Muscle layer of duodenum (tissue), 2 donors: ENCODE measurements around the gene KCTD4.
"Not testable (repeated sequence)": the region's sequence is repeated elsewhere in the genome, so short reads cannot be mapped to it uniquely, and the experiment has no call there.

Experiments
- H3K27ac ChIP-seq: one replicate; pipeline ENCODE4 v1.7.0; 2013; ENCODE audit warnings: mild to moderate bottlenecking, low read length
- H3K27me3 ChIP-seq: one replicate; pipeline ENCODE4 v1.7.0; 2013; ENCODE audit warnings: low read depth, mild to moderate bottlenecking, control low read depth, low read length
- H3K36me3 ChIP-seq, 2 donors: one replicate each; pipeline ENCODE4 v1.7.0; 2013; ENCODE audit warnings: low read length in 2 of 2, control low read depth in 1 of 2, mild to moderate bottlenecking in 1 of 2; ENCODE audit not compliant: insufficient read depth in 2 of 2, control insufficient read depth in 1 of 2
- H3K4me1 ChIP-seq, 2 donors: one replicate each; pipeline ENCODE4 v1.7.0; 2013; ENCODE audit warnings: low read length in 2 of 2, mild to moderate bottlenecking in 2 of 2, control low read depth in 1 of 2, moderate library complexity in 1 of 2; ENCODE audit not compliant: insufficient read depth in 2 of 2, control insufficient read depth in 1 of 2
- H3K4me3 ChIP-seq, 2 donors: one replicate each; pipeline ENCODE4 v1.7.0; 2013; ENCODE audit warnings: low read length in 2 of 2, low read depth in 1 of 2, mild to moderate bottlenecking in 1 of 2
- H3K9me3 ChIP-seq, 2 donors: one replicate each; pipeline ENCODE4 v1.7.0; 2013; ENCODE audit warnings: low read length in 2 of 2, control low read depth in 1 of 2, mild to moderate bottlenecking in 1 of 2; ENCODE audit not compliant: control insufficient read depth in 1 of 2
- donor health status: healthy.

Gene KCTD4

GRCh38 chr13:45200701-45201232 lies at the start of gene KCTD4:
KCTD4 (minus strand) TSS chr13:45201045; CDS start chr13:45194567, 6,478 bp downstream.
- Histone ChIP-seq H3K4me1 (peaks cover 0 to 5% of the 10 kb centered on the region in 2 donors), H3K36me3 (no peaks in the 10 kb centered on the region), H3K4me3 (no peak within 1 kb of the TSS), H3K27me3 (no peaks in the 10 kb centered on the region), H3K27ac (no peak within 1 kb of the TSS), H3K9me3 (no peaks in the 10 kb centered on the region)

GRCh38 chr13:45249662-45250061 lies 48.8 kb upstream of the KCTD4 start:
- peaks cover 0 to 4% of the 10 kb centered on the region in 2 donors for H3K36me3 ChIP-seq
- H3K4me3 ChIP-seq: no peak overlapping the region
- H3K9me3 ChIP-seq: no peaks in the 10 kb centered on the region
- H3K27me3 ChIP-seq: no peaks in the 10 kb centered on the region
- H3K27ac ChIP-seq: no peak overlapping the region
- peaks cover 0 to 3% of the 10 kb centered on the region in 2 donors for H3K4me1 ChIP-seq

GRCh38 chr13:45244736-45245135 lies 43.9 kb upstream of the KCTD4 start:
- H3K27ac ChIP-seq, H3K9me3 ChIP-seq, H3K36me3 ChIP-seq, H3K27me3 ChIP-seq, H3K4me3 ChIP-seq: not testable (repeated sequence)
- H3K4me1 ChIP-seq: peaks cover 0 to 13% of the 10 kb centered on the region in 2 donors

- H3K36me3 ChIP-seq: no peaks in the 10 kb centered on the region
- no peaks in the 10 kb centered on the region for H3K27me3 ChIP-seq
- peaks cover 0 to 13% of the 10 kb centered on the region in 2 donors for H3K4me1 ChIP-seq
- no peaks in the 10 kb centered on the region for H3K9me3 ChIP-seq
- no peak overlapping the region for H3K4me3 ChIP-seq
- H3K27ac ChIP-seq: no peak overlapping the region
These were observed 42.2 kb upstream of the KCTD4 start for GRCh38 chr13:45243077-45243476.

GRCh38 chr13:45242524-45242923 lies 41.7 kb upstream of the KCTD4 start:
- no peaks in the 10 kb centered on the region for H3K27me3 ChIP-seq
- no peaks in the 10 kb centered on the region for H3K9me3 ChIP-seq
- no peaks in the 10 kb centered on the region for H3K36me3 ChIP-seq
- peak overlapping the region; percentile 2 for H3K27ac ChIP-seq
- peaks cover 0 to 13% of the 10 kb centered on the region in 2 donors for H3K4me1 ChIP-seq
- H3K4me3 ChIP-seq: no peak overlapping the region

GRCh38 chr13:45242070-45242469 lies 41.2 kb upstream of the KCTD4 start:
- Histone ChIP-seq H3K4me3 (no peak overlapping the region), H3K27ac (peak overlapping the region; percentile 57)

GRCh38 chr13:45240143-45240542 lies 39.3 kb upstream of the KCTD4 start:
- Histone ChIP-seq H3K4me1 (peaks cover 0 to 13% of the 10 kb centered on the region in 2 donors), H3K27me3 (no peaks in the 10 kb centered on the region), H3K36me3 (no peaks in the 10 kb centered on the region), H3K4me3 (no peak overlapping the region), H3K27ac (no peak overlapping the region), H3K9me3 (no peaks in the 10 kb centered on the region)

More at GRCh38 chr13:45242070-45242469, 41.2 kb upstream of the KCTD4 start:
- Histone ChIP-seq H3K4me1 (peaks cover 0 to 13% of the 10 kb centered on the region in 2 donors), H3K27me3 (no peaks in the 10 kb centered on the region), H3K36me3 (no peaks in the 10 kb centered on the region), H3K9me3 (no peaks in the 10 kb centered on the region)

GRCh38 chr13:45238945-45239795 lies 38.3 kb upstream of the KCTD4 start:
- Histone ChIP-seq H3K4me1 (peaks cover 0 to 13% of the 10 kb centered on the region in 2 donors), H3K27ac (no peak overlapping the region)

GRCh38 chr13:45232591-45232990 lies 31.7 kb upstream of the KCTD4 start:
- H3K4me1 ChIP-seq: peaks cover 0 to 10% of the 10 kb centered on the region in 2 donors
- no peak overlapping the region for H3K4me3 ChIP-seq
- H3K27ac ChIP-seq: no peak overlapping the region
- H3K36me3 ChIP-seq: no peaks in the 10 kb centered on the region
- no peaks in the 10 kb centered on the region for H3K9me3 ChIP-seq
- no peaks in the 10 kb centered on the region for H3K27me3 ChIP-seq

More at GRCh38 chr13:45238945-45239795, 38.3 kb upstream of the KCTD4 start:
- Histone ChIP-seq H3K4me3 (no peak overlapping the region), H3K9me3 (no peaks in the 10 kb centered on the region), H3K36me3 (no peaks in the 10 kb centered on the region), H3K27me3 (no peaks in the 10 kb centered on the region)

GRCh38 chr13:45231722-45232121 lies 30.9 kb upstream of the KCTD4 start:
- Histone ChIP-seq H3K27ac (peak overlapping the region; percentile 14), H3K4me3 (no peak overlapping the region), H3K9me3 (no peaks in the 10 kb centered on the region), H3K36me3 (no peaks in the 10 kb centered on the region), H3K27me3 (no peaks in the 10 kb centered on the region), H3K4me1 (peaks cover 0 to 10% of the 10 kb centered on the region in 2 donors)

- H3K9me3 ChIP-seq: no peaks in the 10 kb centered on the region
- H3K27ac ChIP-seq: peak overlapping the region; percentile 14
- no peaks in the 10 kb centered on the region for H3K27me3 ChIP-seq
- H3K36me3 ChIP-seq: no peaks in the 10 kb centered on the region
- peaks cover 0 to 10% of the 10 kb centered on the region in 2 donors for H3K4me1 ChIP-seq
- no peak overlapping the region for H3K4me3 ChIP-seq
These were observed 30.5 kb upstream of the KCTD4 start for GRCh38 chr13:45231305-45231704.
